A204.1 (cell line): ENCODE measurements around the gene CDK1.
A peak's percentile ranks its signal among the peaks of the same experiment; 100 is the strongest.

Experiments used
- FAIRE-seq: peaks from 2 replicates; lab custom pipeline; 2012; peaks lifted over from hg19 to GRCh38; lab: Jason Lieb, UNC

CDK1 gene

DNA sequence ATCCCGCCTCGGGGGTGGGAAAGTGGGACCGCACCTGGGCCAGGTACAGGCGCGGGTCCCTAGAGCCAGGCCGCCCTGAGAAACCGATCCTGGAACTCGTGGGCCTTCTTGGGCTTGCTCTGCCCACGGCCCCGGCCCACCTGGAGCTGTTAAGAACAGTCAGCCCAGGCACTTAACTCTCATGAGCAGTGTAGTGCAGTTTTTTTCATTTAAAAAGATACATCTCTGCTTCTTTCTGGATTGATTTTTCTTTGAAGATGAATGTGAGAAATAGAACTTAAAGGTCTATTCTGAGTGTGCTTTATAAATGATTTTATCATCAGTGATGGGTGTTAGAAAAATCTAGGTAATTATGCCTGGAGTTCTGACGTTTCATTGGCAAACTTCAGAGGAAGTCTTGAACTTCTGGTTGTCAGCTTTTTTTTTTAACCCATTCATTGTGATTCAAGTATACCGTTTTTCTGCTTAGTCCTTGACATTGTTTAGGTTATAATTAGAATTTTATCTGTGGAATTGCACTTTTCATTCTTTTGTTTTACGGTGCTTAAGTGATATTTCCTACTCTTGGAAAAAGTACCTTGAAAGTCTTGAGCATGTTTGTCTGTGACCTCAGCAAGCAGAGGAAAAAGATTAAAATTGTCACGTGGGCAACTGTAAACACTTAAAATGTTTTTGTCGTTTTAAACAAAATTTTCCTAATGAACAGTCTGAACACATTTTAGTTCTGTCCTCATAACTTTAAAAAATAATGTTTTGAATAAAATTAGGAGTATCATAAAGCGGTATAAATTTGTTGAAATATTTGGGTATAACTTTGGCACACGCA is 906 bp downstream of the CDK1 start:
- peak; percentile 14 for FAIRE-seq

GRCh38 chr10:60781661-60782060 is 3.4 kb downstream of the CDK1 start:
- FAIRE-seq, result no peak

GRCh38 chr10:60784641-60785040 is 6.4 kb downstream of the CDK1 start:
- FAIRE-seq, result no peak

DNA sequence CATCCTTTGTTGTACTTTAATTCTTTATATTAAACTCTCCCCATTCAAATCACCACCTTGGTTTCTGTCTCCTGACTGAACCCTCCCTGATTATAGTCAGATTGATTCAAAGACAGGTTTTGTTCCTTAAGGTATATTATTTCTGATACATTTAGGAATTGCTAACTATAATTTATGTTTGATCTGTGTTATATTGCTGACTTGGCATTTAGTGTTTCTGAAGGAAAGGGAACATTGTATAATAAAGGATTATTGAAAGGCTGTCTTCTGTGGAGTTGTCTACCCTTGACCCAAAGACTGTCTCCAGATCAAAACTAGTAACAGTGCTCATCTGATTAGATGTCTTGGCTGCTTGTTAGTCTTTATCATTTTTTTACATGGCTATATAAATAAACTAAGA is 10.3 kb downstream of the CDK1 start:
- FAIRE-seq, result no peak

DNA sequence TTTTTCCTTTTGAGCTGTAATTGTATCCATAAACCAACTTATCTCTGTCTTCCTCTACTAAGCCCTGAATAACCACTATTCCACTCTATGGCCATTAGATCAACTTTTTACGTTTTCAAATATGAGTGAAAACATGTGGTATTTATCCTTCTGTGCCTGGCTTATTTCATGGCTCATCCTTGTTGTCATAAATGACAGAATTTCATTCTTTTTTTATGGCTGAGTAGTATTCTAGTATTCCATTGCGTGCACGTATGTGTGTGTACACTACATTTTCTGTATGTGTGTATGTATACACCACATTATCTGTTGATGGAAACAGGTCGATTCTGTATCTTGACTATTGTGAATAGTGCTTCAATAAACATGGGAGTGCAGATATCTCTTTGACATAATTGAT is 11.1 kb downstream of the CDK1 start:
- FAIRE-seq, result no peak

GRCh38 chr10:60794953-60795352 is 16.7 kb downstream of the CDK1 start:
- no peak for FAIRE-seq

DNA sequence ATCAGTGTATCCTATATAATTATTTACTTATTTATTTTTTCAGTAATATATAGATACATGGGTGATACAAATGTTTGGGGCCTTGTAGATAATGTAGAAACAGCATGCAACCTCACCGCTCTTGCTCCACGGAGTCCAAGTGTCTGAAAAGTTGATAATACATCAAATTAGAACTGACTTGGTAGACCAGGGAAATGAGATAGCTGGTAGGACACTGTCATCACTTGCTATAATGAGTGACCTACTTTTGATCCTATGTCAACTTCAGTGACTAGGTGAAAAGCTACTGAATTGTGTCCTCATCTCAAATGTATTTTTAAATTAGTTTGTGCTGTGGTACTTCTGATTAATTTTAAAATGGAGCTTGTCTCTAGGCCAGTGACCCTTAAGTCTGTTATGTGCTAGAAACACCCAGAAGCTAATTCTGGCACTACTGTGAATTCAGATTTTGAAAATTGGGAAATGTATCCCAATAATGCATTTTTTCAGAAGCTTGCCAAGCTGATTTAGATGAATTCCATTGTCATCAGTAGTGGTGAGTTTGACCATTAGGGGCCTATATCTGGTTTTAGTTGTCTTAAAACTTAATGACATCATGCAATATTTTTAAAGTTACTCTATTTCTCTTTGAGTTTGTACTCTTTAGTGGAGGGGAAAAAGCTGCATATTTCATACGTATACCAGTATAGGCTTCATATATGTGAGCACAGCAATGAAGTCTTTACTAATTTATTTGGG is 17.4 kb downstream of the CDK1 start:
- FAIRE-seq, result no peak

DNA sequence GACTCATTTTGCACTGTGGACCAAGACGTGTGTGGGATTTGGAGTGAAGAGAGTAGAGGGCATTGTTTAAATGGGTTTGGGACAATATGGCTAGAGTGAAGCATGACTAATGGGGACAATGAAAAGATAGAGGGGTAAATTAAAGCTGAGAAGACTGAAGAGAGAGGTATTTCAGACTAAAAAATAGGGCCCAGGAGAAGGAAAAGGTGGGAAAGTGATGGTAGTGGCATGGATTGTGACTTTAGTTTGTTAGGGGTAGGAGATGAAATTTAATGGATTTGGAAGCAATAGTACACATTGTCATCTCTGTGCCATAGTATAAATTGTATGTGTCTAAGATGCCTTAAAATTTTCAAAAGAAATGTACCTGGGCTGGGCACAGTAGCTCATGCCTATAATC is 18.2 kb downstream of the CDK1 start:
- no peak for FAIRE-seq

DNA sequence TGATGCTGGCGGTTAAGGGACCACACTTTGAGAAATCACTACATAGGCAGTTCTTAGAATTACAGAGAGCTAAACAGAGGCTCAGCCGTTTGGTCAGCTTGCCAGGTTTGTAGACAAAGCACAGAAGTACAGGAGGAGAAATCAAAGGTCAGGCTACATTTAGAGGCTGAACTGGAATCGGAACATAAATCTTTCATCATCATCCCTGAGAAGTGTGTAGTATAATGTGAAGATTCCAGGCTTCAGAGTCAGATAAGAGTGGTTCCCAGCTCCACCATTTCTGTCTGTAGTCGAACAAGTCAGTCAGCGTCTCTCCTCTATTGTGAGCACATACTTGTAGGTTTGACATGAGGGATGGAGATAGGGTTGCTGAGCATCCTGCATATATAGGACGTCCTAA is 18.9 kb downstream of the CDK1 start:
- FAIRE-seq, result no peak

- no peak for FAIRE-seq
Observed at GRCh38 chr10:60798031-60798430, 19.8 kb downstream of the CDK1 start.

DNA sequence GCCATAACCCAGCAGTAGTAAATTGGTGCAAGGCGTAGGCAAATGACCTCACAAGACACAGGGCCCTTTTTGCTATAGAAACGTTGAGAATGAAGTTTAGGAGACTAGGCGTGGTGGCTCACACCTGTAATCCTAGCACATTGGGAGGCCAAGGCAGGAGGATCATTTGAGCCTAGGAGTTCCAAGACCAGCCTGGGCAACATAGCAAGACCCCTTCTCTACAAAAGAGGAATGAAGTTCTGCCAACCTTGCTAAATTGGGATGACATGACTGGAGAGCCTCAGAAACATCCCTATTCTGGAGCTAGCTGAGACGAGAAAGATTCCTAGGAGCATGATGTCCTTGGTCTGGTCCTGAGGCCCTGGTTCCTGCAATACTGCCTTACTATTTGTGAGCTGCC is 20.6 kb downstream of the CDK1 start:
- FAIRE-seq, result no peak

DNA sequence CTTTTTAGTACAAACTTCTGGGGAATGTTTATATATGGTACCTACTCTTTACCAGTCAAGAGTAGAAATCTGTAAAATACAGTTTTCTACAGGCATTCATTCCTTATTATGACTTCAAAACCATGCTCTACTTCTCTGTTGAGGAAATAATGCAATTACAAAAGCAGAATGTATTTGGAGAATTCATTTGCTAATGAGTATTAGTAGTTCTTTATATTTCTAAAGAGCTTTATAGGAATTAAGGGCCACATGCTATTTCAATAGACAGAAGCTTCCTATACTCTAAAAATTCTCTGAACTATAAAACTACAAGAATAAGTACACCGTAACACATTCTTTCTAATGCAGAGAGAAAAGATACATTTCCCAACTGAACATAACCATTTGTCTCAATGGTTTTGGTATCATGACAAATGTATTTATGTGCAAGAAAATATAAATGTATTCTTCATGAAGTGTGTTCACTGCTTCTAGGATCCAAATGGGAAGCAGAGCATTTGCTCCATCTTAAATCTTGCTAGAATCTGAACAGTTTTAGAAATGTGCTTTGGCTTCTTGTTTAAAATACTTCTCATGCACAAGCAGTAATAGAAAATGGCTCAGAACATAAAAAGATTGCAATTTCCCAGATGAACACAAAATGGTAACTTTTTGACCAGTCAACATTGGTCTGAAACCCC is 21.8 kb downstream of the CDK1 start:
- no peak for FAIRE-seq

DNA sequence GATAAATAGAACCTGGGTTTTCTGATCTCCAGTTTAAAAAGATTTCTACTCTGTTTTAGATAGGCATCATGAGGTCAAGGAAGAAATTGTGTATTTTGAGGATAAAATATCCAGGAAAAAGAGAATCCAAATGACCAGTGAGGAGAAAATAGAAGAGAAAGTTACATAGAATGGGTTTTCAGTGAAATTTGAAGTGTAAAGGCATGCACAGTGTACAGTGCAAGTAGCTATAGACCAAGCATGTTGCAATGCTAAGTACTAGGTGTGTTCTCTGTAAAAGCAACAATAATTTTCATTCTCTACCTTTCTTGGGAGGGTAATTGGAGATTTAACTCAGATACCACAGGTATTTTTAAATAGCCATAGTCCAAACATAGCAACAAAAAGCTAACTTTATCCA is 22.6 kb downstream of the CDK1 start:
- no peak for FAIRE-seq

GRCh38 chr10:60801522-60801921 is 23.2 kb downstream of the CDK1 start:
- no peak for FAIRE-seq

- FAIRE-seq, result no peak
Observed at GRCh38 chr10:60803433-60803832, 25.2 kb downstream of the CDK1 start.

DNA sequence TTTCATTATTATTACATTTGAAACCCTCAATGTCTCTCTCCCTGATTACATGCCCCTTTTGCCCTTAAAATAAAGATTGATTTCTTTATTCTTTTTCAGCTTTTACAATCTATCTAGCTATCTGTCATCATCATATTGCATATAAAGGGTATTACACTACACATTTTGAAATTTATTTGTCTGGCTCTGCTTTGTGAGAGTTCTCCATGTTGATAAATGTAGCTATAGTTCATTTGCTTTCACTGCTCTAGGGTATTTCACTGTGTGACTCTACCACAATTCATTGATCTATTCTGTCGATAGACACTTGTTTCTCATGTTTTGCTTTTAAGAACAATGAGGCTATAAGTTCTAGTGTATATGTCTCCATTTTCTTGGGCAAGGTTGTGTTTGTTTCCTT is 25.6 kb downstream of the CDK1 start:
- no peak for FAIRE-seq

DNA sequence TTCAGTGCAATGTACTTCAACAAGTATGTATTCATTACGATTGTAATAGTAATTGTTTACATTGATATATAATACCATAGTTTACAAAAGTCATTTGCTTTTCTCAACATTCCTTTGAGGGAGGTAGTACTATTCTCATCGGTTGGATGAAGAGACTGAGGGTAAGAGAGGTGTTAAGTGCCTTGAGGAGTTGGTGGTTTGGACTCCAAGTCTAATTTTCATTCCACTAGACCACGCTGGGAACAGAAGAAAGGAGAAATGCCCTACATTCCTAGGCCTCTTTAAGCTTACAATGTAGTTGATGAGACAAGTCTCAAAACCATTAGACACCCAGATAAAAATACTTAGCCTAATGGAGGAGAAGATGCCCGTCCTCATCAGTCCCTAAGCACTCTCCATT is 28.6 kb downstream of the CDK1 start:
- no peak for FAIRE-seq

- FAIRE-seq, result no peak
Observed at GRCh38 chr10:60807499-60807898, 29.2 kb downstream of the CDK1 start.

- FAIRE-seq, result no peak
Observed at GRCh38 chr10:60808036-60808435, 29.8 kb downstream of the CDK1 start.

DNA sequence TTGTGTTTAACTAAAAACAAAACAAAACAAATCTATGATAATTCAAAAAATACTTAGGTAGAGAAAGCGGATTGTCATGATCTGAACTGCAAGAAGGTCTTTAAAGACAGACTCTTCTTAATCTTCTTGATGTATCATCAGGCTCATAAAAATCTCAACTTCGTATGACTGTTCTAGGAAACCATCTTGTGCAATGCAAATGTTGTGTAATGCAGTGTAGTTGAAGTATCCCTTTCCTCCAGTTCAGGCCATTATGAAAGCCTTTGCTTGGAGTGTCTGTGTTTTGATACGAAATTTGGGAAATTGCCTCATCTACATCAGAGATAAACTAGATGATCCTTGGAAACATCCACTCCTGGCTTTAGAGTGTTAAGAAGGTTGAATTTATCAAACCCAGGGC is 30.9 kb downstream of the CDK1 start:
- FAIRE-seq, result no peak

GRCh38 chr10:60810437-60811182 is 32.3 kb downstream of the CDK1 start:
- FAIRE-seq, result no peak

DNA sequence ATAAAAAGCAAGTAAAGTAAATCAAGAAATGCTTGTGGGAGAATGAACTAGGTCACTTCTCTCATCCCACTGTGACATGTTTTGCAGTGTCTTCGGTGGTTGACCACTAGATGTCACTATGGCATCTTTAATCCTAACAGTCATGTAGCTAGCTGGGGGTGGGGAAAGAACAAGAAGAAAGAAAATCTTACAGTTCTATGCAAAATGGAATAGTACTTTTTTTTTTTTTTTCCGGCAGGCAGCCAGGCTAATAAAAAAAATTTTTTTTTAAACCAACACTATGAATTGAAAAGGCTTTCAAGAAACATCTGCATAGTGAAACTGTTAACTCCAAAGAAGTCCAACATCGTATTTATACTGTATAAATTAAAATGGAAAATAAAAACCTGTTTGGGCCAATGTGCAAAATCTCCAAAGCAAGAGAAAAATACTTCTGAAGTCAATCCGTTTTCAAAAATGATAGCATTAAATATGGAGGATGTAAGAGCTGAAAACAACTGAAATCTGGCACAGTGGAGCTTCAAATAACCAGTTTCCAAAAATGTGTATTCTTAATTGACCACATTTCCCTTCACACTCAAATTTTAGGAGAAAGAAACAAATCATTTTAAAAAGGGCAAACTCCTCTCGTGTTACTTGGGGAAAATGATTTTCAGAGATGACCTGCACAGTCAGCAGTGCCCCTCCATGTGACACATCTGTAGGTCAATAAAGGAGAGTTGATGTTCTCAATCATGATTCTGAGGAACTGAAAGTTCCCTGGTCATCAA is 38.5 kb downstream of the CDK1 start:
- FAIRE-seq, result peak; percentile 97
